Urinary bladder (tissue), 4 donors: ENCODE data around the gene XPA. TPM values are rescaled to one million over a fixed set of nuclear protein-coding genes. Genes with fewer than 3 reads are reported as not detected.

Source experiments
- DNase-seq: peaks from one replicate; pipeline ENCODE4 v3.0.0-alpha.2; 2015; ENCODE audit errors: extremely low spot score
- H3K27ac ChIP-seq: one replicate; pipeline ENCODE4 v1.5.1; 2013; ENCODE audit warnings: low read depth, mild to moderate bottlenecking, moderate library complexity
- H3K36me3 ChIP-seq: one replicate; pipeline ENCODE4 v1.6.1; 2013; ENCODE audit warnings: mild to moderate bottlenecking, moderate library complexity; ENCODE audit not compliant: insufficient read depth
- H3K4me1 ChIP-seq: one replicate; pipeline ENCODE4 v1.6.1; 2013; ENCODE audit warnings: mild to moderate bottlenecking, moderate library complexity; ENCODE audit not compliant: insufficient read depth
- H3K4me3 ChIP-seq: one replicate; pipeline ENCODE4 v1.5.1; 2013; ENCODE audit warnings: low read depth, low read length
- WGBS: extraction: QIAGEN DNeasy Blood & Tissue Kit; methylation state at CpG from one replicate; pipeline ENCODE4 v1.1.7; 2013; 5-methylcytosine and 5-hydroxymethylcytosine counted together
- polyA plus RNA-seq: library from polyadenylated mRNA; stranded (reverse); fragments of 200-250 nt; gene quantifications from one replicate; pipeline ENCODE4 v1.2.3, GENCODE V29; 2013
- total RNA-seq: library from RNA; depleted of rRNA; stranded (reverse); fragments of >200 nt; gene quantifications from one replicate; pipeline ENCODE4 v1.2.3, GENCODE V29; 2014
- donor health status: healthy with polysubstance abuse.
- donor health status: healthy.

XPA gene
- total and polyA plus RNA-seq, 2 donors: 23.0 to 26.0 TPM

DNA sequence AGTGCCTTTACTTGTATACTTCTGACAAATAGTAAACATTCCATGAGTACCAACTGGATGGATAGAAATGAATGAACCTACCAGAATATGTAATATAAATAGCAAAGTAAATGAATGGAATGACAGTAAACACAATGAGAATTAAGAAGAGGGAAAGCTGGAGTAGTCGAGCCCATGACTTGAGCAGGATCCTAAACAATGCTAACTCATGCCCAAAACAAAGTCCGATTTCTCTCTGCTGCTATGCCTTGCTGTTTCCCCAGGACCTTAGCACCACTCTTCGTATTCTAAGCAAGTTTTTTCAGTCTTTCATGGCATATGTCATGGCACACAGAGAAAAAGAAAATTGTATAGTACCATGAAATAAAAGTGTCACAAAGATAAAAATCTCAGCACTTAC, 1.8 kb downstream of the XPA start:
- Histone ChIP-seq H3K27ac (no peak overlapping the region), H3K36me3 (peaks cover 3% of the 10 kb centered on the region), H3K4me3 (no peak overlapping the region), H3K4me1 (no peaks in the 10 kb centered on the region)
- 71% methylated on average over 3 of the region's 3 CpGs for WGBS
- no peak for DNase-seq

DNA sequence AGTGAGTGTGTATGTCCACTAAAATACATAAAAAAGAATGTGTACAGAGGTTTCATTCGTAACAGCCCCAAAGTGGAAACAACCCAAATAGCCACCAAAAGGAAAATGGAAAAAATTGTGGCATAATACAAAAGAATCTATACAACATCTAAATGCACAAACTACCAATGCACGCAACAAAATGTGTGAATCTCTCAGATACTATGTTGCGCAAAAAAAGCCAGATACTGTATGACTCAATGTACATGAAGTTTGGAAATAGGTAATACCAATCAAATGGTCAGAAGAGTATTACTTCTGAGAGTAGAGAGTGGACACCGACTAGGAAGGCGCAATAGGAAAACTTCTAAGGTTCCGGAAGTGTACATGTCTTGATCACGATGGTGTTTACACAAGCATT, 2.4 kb downstream of the XPA start:
- DNase-seq: no peak

DNA sequence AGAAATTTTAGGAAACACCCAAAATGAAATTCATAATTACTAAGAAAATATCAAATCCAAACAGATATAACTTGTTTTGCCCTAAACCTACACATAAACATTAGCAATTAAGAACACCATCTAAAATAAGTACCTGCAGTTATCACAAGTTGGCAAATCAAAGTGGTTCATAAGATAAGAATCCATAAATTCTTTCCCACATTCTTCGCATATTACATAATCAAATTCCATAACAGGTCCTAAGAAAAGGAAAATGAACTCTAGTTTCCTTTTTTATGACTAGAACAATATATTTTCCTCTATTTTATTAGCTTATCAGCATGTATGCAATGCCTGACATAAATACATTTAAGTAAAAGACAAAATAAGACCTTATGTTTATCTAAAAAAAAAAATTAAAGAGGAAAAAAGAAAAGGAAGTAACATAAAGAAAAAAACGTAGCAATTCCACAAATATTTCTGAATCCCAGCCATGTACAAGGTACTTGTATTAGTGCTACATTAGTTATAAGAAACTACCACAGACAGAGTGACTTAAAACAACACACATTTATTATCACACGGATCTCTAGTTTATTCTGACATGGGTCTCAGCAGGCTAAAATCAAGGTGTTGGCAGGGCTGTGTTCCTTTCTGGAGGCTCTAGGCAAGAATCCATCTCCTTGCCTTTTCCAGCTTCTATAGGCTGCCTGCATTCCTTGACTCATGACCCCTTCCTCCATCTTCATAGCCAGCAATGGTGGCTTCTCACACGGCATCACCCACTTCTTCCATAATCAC, 7.5 kb downstream of the XPA start:
- no peak for DNase-seq
- WGBS: 50% methylated on average over 4 of the region's 4 CpGs
- H3K4me3 ChIP-seq: no peak overlapping the region
- peaks cover 3% of the 10 kb centered on the region for H3K36me3 ChIP-seq
- no peak overlapping the region for H3K27ac ChIP-seq
- H3K4me1 ChIP-seq: no peaks in the 10 kb centered on the region

More for the DNA sequence above, 2.4 kb downstream of the XPA start:
- 94% methylated on average over 7 of the region's 7 CpGs for WGBS
- Histone ChIP-seq H3K27ac (no peak overlapping the region), H3K36me3 (peaks cover 3% of the 10 kb centered on the region), H3K4me1 (no peaks in the 10 kb centered on the region), H3K4me3 (no peak overlapping the region)

DNA sequence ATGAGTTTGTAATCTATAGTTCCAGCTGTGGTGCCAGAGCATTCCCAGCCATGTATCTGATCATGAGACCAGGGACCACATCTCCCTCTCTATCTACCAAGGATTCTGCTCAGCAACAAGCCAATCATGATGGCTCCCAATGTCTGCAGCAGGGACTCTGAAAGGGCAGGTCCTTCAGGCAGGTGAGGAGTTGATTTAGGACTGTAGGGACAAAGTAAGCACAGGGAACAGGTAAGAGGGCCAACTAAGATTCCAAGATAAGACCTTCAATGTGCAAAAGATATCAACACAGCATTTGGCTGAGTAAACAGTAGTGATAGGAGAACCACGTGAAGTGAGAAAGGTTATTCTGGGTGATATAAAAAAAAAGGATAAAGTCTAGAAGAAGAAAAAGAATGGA, 8.5 kb downstream of the XPA start:
- Histone ChIP-seq H3K4me3 (no peak overlapping the region), H3K36me3 (peaks cover 3% of the 10 kb centered on the region), H3K27ac (no peak overlapping the region), H3K4me1 (no peaks in the 10 kb centered on the region)
- no peak for DNase-seq
- 77% methylated on average over 1 of the region's 1 CpG for WGBS

DNA sequence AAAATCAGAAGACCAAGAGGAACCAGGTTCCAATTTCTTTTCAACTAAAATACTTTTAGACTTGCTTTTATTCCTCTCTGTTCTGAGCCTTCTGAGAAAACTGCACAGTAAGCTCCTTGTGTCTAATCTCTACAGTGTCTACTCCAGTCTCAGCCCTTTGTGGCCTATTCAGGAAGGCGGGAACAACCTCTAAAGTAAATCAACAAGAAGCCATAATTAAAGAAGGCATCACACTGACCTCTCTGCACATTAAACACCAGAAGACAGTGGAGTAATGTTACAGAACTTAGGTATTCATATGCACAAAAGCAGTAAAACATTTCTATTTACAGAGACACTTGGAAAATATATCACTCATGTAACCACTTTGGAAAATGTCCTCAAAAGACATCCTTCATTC, 14.9 kb downstream of the XPA start:
- DNase-seq: no peak
- H3K27ac ChIP-seq: no peak overlapping the region
- H3K4me1 ChIP-seq: no peaks in the 10 kb centered on the region
- peaks cover 4% of the 10 kb centered on the region for H3K36me3 ChIP-seq
- no peak overlapping the region for H3K4me3 ChIP-seq
- WGBS: 90% methylated on average over 1 of the region's 1 CpG

DNA sequence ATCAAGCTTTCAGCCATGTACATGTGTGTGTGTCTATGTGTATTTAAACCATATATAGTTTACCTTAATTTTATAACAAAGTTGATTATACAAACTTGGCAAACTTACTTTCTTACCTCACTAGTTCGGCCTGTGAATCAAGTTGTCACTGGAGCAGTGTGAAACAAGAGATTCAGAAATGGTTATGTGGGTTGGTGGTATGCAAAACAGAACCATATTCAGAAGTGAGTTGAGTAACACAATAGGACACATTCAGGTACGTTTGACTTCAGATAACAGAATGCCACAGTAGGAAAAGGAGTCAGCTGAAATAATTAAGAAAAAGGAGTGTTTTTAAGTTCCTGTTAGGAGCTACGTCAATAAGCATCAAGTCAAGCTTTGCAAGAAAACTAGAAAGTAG, 21.5 kb downstream of the XPA start:
- peaks cover 10% of the 10 kb centered on the region for H3K36me3 ChIP-seq
- no peak overlapping the region for H3K27ac ChIP-seq
- WGBS: 87% methylated on average over 3 of the region's 3 CpGs
- H3K4me3 ChIP-seq: no peak overlapping the region
- no peaks in the 10 kb centered on the region for H3K4me1 ChIP-seq
- no peak for DNase-seq

DNA sequence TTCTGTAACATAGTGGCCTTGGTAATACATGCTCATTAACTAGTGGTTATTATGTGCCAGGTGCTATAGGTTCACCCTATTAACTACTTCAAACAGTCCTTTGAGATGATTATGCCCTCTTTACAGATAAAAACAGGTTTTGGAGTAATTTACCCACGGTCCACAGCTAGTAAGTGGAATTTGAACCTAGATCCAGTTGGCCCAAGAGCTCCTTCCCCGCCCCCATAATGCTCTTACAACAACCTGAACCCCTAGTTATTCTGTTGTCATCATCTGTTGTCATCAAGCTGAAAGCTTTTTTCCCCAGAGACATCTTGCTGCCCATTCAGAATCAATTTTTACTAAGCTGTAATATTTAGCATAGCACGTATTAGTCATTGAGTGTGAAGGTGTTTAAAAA, 23.2 kb downstream of the XPA start:
- DNase-seq: no peak
- Histone ChIP-seq H3K4me3 (no peak overlapping the region), H3K4me1 (no peaks in the 10 kb centered on the region), H3K27ac (no peak overlapping the region), H3K36me3 (peaks cover 16% of the 10 kb centered on the region)
- 96% methylated on average over 3 of the region's 3 CpGs for WGBS

DNA sequence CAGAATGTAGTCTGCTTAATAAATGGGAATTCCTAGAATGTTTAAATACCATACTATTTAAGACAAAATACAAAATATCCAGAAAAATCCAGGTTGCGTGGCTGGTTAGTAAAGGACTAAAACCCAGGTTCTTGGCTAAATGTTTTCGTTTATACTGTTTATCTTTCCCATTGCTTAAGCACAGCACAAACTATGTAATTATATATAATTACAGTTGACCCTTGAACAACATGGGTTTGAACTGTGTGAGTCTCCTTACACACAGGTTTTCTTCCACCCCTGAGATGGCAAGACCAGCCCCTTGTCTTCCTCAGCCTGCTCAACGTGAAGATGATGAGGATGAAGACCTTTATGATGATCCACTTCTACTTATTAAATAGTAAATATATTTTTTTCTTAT, 24.7 kb downstream of the XPA start:
- Histone ChIP-seq H3K4me3 (no peak overlapping the region), H3K4me1 (no peaks in the 10 kb centered on the region), H3K27ac (no peak overlapping the region), H3K36me3 (peaks cover 18% of the 10 kb centered on the region)
- 91% methylated on average over 3 of the region's 3 CpGs for WGBS
- no peak for DNase-seq

GRCh38 chr9:97670586-97670985, 26.6 kb downstream of the XPA start:
- Histone ChIP-seq H3K27ac (no peak overlapping the region), H3K36me3 (peaks cover 20% of the 10 kb centered on the region), H3K4me3 (no peak overlapping the region), H3K4me1 (no peaks in the 10 kb centered on the region)
- no peak for DNase-seq
- WGBS: 70% methylated on average over 3 of the region's 3 CpGs

GRCh38 chr9:97668485-97668884, 28.7 kb downstream of the XPA start:
- Histone ChIP-seq H3K4me3 (no peak overlapping the region), H3K36me3 (peaks cover 18% of the 10 kb centered on the region), H3K27ac (no peak overlapping the region), H3K4me1 (no peaks in the 10 kb centered on the region)
- WGBS: 96% methylated on average over 3 of the region's 3 CpGs
- DNase-seq: no peak

DNA sequence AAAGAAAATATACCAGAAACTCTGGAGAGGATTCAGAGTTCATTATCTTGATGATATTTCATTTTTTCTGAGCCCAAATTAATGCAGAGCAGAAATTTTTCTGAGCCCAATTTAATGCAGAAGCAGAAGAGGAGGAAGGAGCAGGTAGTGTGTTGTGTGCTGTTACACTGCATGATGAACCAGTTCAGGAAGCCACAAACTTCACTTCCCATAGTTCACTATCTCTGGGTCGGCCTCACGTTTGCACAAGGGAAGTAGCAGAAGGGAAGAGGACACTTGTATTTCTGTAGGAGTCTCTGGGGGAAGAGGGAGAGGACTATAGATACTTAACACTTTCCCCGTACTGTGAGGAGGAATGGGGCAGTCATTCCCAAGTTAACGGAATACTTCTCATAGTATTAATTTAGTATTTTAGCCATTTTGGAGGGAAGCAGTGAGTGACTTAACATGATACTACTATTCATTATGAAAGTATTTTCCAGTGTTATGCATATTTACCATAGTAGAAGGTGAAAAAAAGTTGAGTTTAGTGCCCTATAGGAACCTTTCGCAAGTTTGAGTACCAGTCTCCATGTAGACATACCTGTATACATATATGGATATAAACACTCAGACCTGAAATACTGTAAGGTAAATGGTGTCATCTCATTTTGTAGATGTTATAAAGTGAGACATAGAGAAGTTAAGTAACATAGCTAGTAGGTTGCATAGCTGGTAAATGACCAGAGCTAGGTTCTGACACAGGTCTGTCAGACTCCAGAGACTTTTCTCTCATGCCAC, 30.0 kb downstream of the XPA start:
- no peak for DNase-seq
- Histone ChIP-seq H3K27ac (no peak overlapping the region), H3K36me3 (peaks cover 17% of the 10 kb centered on the region), H3K4me1 (no peaks in the 10 kb centered on the region), H3K4me3 (no peak overlapping the region)
- 85% methylated on average over 5 of the region's 5 CpGs for WGBS

DNA sequence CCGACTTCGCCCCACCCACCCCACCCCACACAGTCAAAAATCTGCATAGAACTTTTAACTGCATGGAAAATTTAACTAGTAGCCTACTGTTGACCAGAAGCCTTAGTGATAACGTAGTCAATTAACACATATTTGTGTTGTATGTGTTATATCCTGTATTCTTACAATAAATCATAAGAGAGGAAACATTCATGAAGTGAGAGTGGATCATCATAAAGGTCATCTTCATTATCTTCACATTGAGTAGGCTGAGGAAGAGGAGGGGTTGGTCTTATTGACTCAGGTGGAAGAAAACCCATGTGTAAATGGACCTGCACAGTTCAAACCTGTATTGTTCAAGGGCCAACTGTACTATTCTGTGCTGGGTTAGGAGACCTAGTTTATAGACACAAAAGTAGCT, 31.4 kb downstream of the XPA start:
- H3K36me3 ChIP-seq: peaks cover 18% of the 10 kb centered on the region
- no peak overlapping the region for H3K4me3 ChIP-seq
- H3K4me1 ChIP-seq: no peaks in the 10 kb centered on the region
- 92% methylated on average over 3 of the region's 3 CpGs for WGBS
- DNase-seq: no peak
- no peak overlapping the region for H3K27ac ChIP-seq

- Histone ChIP-seq H3K27ac (no peak overlapping the region), H3K4me3 (no peak overlapping the region), H3K36me3 (peaks cover 14% of the 10 kb centered on the region), H3K4me1 (no peaks in the 10 kb centered on the region)
- WGBS: 83% methylated on average over 2 of the region's 2 CpGs
- no peak for DNase-seq
Observed at GRCh38 chr9:97660847-97661246, 36.3 kb downstream of the XPA start.

DNA sequence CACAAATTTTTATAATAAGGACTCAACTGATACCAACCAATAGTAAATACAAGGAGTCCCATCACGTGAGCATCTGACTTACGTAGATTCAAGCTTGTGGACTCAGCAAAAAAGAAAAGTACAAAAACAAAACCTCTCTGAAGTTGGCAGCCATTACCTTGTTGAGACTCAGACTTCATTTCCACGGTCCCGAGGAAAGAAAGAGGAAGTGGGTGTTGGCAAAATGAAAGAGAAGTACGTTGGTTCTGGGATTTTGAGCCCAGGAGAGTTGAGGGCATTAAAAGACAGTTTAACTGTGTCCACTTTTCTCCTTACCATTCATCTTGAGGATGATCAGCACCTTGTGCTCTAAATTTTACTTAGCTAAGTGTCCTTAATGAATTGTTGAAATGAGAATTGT, 36.8 kb downstream of the XPA start:
- H3K4me3 ChIP-seq: no peak overlapping the region
- H3K4me1 ChIP-seq: no peaks in the 10 kb centered on the region
- no peak overlapping the region for H3K27ac ChIP-seq
- DNase-seq: no peak
- WGBS: 77% methylated on average over 5 of the region's 5 CpGs
- H3K36me3 ChIP-seq: peaks cover 13% of the 10 kb centered on the region
